Measurements from ENCODE around the gene SLC30A7.

Gene SLC30A7

GRCh38 chr1:100891380-100891779 is 4.5 kb upstream of the SLC30A7 start:
- no peaks in the 10 kb centered on the region for H3K9me2 ChIP-seq (replicated peaks; ENCODE audit: insufficient read depth, low read length)
- H3K4me1 ChIP-seq (ENCODE audit: low read length), result 0 out of 2 replicates have a peak, but pooled peaks cover 3% of the 10 kb centered on the region
- H3K4me2 ChIP-seq (ENCODE audit: low read depth, low read length), result no peak overlapping the region
- H3K9me3 ChIP-seq (replicated peaks; ENCODE audit: insufficient read depth, low read length), result no peaks in the 10 kb centered on the region
- H4K20me1 ChIP-seq (ENCODE audit: insufficient read depth, low read length), result no peaks in the 10 kb centered on the region
- no peaks in the 10 kb centered on the region for H3K36me3 ChIP-seq (replicated peaks; ENCODE audit: insufficient read depth, low read length)
- no peaks in the 10 kb centered on the region for H3K27me3 ChIP-seq (replicated peaks; ENCODE audit: insufficient read depth, low read length)
- TF ChIP-seq EZH2 (optimal IDR thresholded peaks at IDR 0.05; ENCODE audit: low read depth, low read length), result no peak
- no peak for TF ChIP-seq CTCF (IDR thresholded peaks at IDR 0.05; ENCODE audit: low read length)
- no peak for TF ChIP-seq EZH2phosphoT487 (IDR thresholded peaks at IDR 0.05; ENCODE audit: low read length)
- no peak overlapping the region for H3K4me3 ChIP-seq (ENCODE audit: low read length)
- H3K79me2 ChIP-seq (ENCODE audit: low read length), result peaks cover 4% of the 10 kb centered on the region; the same call in 1 of the 2 replicates
- no peak overlapping the region for H3K27ac ChIP-seq (ENCODE audit: low read length)
- no peak overlapping the region for H2AFZ ChIP-seq (ENCODE audit: low read length)
- no peak for DNase-seq
- H3K9ac ChIP-seq (ENCODE audit: low read length), result no peak overlapping the region
- peaks cover 13% of the 10 kb centered on the region for H3F3A ChIP-seq (ENCODE audit: insufficient read depth, low read length)

- Histone ChIP-seq H4K20me1 (ENCODE audit: insufficient read depth, low read length) (no peaks in the 10 kb centered on the region), H3K36me3 (replicated peaks; ENCODE audit: insufficient read depth, low read length) (no peaks in the 10 kb centered on the region), H3K4me1 (ENCODE audit: low read length) (0 out of 2 replicates have a peak, but pooled peaks cover 3% of the 10 kb centered on the region), H3K4me2 (ENCODE audit: low read depth, low read length) (no peak overlapping the region), H3F3A (ENCODE audit: insufficient read depth, low read length) (peaks cover 13% of the 10 kb centered on the region), H3K27ac (ENCODE audit: low read length) (no peak overlapping the region), H3K79me2 (ENCODE audit: low read length) (peaks cover 15% of the 10 kb centered on the region), H3K9me3 (replicated peaks; ENCODE audit: insufficient read depth, low read length) (no peaks in the 10 kb centered on the region), H3K9ac (ENCODE audit: low read length) (no peak overlapping the region), H3K4me3 (ENCODE audit: low read length) (no peak overlapping the region), H3K9me2 (replicated peaks; ENCODE audit: insufficient read depth, low read length) (no peaks in the 10 kb centered on the region), H2AFZ (ENCODE audit: low read length) (no peak overlapping the region), H3K27me3 (replicated peaks; ENCODE audit: insufficient read depth, low read length) (no peaks in the 10 kb centered on the region)
- no peak for TF ChIP-seq CTCF (IDR thresholded peaks at IDR 0.05; ENCODE audit: low read length)
- DNase-seq, result no peak
These were observed 3.3 kb upstream of the SLC30A7 start for GRCh38 chr1:100892554-100892953.

- peaks cover 24% of the 10 kb centered on the region for H3K79me2 ChIP-seq (ENCODE audit: low read length)
- H3K27me3 ChIP-seq (replicated peaks; ENCODE audit: insufficient read depth, low read length), result no peaks in the 10 kb centered on the region
- H4K20me1 ChIP-seq (ENCODE audit: insufficient read depth, low read length), result no peaks in the 10 kb centered on the region
- DNase-seq, result no peak
- no peak overlapping the region for H3K27ac ChIP-seq (ENCODE audit: low read length)
- no peaks in the 10 kb centered on the region for H3K9me2 ChIP-seq (replicated peaks; ENCODE audit: insufficient read depth, low read length)
- no peaks in the 10 kb centered on the region for H3K9me3 ChIP-seq (replicated peaks; ENCODE audit: insufficient read depth, low read length)
- TF ChIP-seq CTCF (IDR thresholded peaks at IDR 0.05; ENCODE audit: low read length), result no peak
- 0 out of 2 replicates have a peak, but pooled peaks cover 3% of the 10 kb centered on the region for H3K4me1 ChIP-seq (ENCODE audit: low read length)
- H3K9ac ChIP-seq (ENCODE audit: low read length), result no peak overlapping the region
- H3K36me3 ChIP-seq (replicated peaks; ENCODE audit: insufficient read depth, low read length), result no peaks in the 10 kb centered on the region
- H2AFZ ChIP-seq (ENCODE audit: low read length), result no peak overlapping the region
- peak overlapping the region; percentile 68; the same call in 1 of the 2 replicates for H3K4me2 ChIP-seq (ENCODE audit: low read depth, low read length)
- peaks cover 13% of the 10 kb centered on the region for H3F3A ChIP-seq (ENCODE audit: insufficient read depth, low read length)
- no peak overlapping the region for H3K4me3 ChIP-seq (ENCODE audit: low read length)
These were observed 2.2 kb upstream of the SLC30A7 start for GRCh38 chr1:100893718-100894117.

Data from MM.1S (cell line).